SH-SY5Y (cell line): Measurements from ENCODE around the gene CHSY3.

Experiments
- GATA2 ChIP-seq: IDR thresholded peaks from 2 replicates; pipeline ENCODE4 v1.6.1; 2011; ENCODE audit warnings: mild to moderate bottlenecking, low read depth, low read length
- GATA3 ChIP-seq: IDR thresholded peaks from 2 replicates; pipeline ENCODE4 v1.6.1; 2011; ENCODE audit warnings: low read depth, mild to moderate bottlenecking, low read length, moderate library complexity

DNA sequence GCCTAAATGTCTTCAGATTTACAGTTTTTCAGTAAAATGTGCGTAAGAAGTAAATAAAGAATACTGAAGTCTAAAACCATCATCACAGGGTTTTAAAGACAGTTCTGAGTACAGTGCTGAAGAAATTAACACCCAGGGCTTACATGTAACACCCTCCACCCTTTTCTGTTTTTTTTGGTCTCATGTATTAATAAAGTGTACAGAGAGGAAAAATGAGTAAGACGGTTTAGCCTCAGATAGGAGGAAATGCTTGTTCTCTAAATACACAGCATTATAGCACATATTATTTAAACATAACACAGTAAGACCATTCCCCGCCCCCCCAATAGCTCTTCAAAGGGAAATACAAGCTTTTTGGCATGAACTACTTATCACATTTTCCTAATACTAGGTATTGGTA is 119.3 kb downstream of the CHSY3 start:
- TF ChIP-seq GATA2 (no peak), GATA3 (no peak)
